ENCODE measurements around the gene PRRX2.

The PRRX2 gene

DNA sequence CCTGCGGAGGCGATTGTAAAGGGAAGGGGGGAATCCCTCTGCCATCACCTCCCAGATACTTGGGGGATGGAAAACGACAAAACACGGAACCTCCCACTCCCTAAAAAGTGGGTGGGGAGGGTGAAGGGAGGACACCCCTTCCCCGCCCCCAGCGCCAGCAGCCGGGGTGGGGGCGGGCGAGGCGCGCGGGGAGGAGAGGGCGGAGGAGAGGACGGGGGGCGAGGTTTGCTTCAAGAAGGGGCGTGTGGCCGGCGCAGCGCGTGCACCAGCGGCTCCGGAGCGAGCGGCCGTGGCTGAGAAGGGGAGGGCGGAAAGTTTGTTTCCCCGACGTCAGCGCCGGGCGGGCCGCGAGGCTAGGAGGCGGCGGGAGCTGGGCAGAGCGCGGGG, at the start of gene PRRX2:
PRRX2 (plus strand) TSS at position 259 of the 387 bp plus-strand sequence. CDS start 221 bp downstream, outside the sequence.
- TF ChIP-seq, protein P1, sequence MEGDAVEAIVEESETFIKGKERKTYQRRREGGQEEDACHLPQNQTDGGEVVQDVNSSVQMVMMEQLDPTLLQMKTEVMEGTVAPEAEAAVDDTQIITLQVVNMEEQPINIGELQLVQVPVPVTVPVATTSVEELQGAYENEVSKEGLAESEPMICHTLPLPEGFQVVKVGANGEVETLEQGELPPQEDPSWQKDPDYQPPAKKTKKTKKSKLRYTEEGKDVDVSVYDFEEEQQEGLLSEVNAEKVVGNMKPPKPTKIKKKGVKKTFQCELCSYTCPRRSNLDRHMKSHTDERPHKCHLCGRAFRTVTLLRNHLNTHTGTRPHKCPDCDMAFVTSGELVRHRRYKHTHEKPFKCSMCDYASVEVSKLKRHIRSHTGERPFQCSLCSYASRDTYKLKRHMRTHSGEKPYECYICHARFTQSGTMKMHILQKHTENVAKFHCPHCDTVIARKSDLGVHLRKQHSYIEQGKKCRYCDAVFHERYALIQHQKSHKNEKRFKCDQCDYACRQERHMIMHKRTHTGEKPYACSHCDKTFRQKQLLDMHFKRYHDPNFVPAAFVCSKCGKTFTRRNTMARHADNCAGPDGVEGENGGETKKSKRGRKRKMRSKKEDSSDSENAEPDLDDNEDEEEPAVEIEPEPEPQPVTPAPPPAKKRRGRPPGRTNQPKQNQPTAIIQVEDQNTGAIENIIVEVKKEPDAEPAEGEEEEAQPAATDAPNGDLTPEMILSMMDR (IDR thresholded peaks at IDR 0.05), result no peak
- peak within 1 kb of the TSS; percentile 81 for H3K4me3 ChIP-seq
- no peak for DNase-seq (ENCODE audit: low spot score)
- H3K27ac ChIP-seq, result peak within 1 kb of the TSS; percentile 35 to 78

DNA sequence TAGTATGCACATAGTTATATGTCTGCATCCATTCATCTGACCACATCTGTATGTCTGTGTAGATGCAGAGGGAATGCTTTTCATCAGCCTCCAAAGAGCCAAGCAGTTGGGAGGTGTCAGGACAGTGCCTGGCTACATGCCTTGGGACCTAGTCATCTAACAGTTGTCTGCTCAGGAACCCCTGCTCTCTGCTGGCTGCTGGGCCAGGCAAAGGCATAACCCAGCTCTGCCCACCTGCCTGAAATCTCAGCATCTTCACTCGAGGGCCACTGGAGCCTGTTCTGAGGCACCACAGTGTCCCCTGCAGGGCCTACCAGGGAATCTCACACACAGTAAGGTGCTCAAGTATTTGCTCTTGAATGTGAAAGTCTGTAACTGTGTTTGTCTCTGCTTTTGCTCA, 48.3 kb upstream of the PRRX2 start:
- no peak for DNase-seq (ENCODE audit: low spot score)
- H3K4me3 ChIP-seq, result no peak overlapping the region
- TF ChIP-seq, protein P1 (IDR thresholded peaks at IDR 0.05), result no peak
- no peak overlapping the region for H3K27ac ChIP-seq

DNA sequence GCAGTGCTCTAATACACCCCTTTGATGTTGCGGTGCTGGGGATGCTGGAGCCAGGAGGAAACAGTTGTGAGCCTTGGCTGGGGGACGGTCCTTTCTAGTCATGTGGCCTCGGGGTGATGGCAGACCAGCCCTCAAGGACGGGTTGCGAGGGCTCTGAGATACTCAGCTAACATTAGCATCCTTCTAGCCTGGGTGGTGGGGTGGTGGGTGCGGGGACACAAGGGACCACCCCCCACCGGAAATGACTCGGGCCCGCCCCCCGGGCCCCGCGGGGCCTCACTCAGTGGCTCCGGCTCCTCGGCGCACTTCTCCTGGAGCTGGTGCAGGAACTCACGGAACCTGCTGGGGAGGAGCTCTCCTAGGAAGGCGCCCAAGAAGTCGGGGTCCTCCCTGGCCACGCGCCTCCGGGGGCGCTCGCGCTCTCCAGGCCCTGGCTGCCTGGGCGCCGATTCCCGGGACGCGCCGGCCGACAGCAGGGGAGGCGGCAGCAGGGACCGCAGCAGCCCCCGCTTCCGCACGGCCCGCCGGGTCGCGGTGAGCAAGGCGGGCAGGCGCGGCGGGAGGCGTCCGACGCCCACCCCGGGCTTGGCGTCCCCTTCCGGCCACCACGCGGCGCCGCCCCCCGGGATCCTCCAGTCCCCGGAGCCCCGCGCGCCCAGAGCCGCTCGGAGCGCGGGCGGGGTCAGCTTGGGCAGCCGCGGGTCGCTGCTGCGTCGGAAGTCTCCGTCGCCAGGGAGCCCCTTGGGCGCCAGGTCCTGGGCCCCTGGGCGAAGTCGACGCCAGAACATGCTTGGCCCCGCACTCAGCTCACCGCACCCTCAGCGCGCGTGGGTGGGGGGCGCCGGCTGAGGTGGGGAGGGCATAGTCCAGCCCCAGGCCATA, 45.4 kb upstream of the PRRX2 start:
- TF ChIP-seq, protein P1 (IDR thresholded peaks at IDR 0.05), result no peak
- H3K4me3 ChIP-seq, result peak overlapping the region; percentile 89
- peak overlapping the region; percentile 26 to 57 for H3K27ac ChIP-seq
- DNase-seq (ENCODE audit: low spot score), result no peak

DNA sequence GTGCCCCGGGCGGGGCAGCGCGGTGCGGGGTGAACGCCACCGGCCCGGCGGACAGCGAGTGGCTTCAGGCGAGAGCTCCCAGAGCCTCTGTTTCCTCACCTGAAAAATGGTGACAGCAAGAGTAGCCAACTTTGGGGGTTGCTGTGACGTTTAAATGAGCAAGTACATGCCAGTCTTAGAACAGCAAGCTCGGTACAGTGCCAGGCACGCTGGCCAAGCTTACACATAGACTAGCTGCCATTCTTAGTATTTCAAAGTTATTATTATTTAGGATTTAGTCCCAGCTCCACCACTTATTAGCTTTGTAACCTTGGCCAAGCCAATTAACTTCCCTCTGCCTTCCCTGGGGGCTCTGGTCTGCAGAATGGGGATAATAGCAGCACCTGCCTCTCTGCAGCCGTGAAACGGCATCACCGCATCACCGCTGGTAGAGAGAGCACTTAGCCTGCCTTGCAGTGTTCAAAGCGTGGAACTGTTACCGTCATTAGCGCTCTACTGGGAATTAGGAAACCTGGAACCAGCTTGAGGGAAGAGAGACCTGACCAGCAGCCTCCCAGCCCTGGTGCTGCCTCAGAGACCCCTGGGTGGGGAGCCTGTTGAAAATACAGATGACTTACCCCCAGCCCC, 44.7 kb upstream of the PRRX2 start, which contains the start of gene C9orf50:
C9orf50 (minus strand) TSS at position 433 of the 627 bp plus-strand sequence. CDS start 527 bp downstream, outside the sequence.
- TF ChIP-seq, protein P1 (IDR thresholded peaks at IDR 0.05), result no peak
- peak within 1 kb of the TSS; percentile 89 for H3K4me3 ChIP-seq
- peak within 1 kb of the TSS; percentile 26 to 57 for H3K27ac ChIP-seq
- no peak for DNase-seq (ENCODE audit: low spot score)

DNA sequence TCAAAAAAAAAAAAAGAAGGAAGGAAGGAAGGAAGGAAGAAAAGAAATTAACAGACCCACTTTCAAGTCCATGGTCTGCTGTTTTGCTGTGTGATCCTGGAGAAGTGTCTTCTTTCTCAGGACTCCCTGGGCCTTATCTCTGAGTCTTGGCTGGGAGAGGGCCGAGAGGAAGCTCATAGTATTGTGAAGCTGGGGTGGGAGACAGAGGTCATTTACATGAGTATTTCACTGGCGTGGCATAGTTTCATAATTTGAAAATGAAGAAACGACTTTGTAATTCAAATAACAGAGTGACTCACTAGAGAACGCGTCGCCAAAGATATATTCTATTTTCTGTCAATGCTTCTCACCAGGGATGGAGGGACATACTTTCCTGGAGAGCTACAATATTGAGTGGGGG, 42.1 kb upstream of the PRRX2 start:
- H3K4me3 ChIP-seq, result no peak overlapping the region
- no peak for DNase-seq (ENCODE audit: low spot score)
- no peak overlapping the region for H3K27ac ChIP-seq
- TF ChIP-seq, protein P1 (IDR thresholded peaks at IDR 0.05), result no peak

DNA sequence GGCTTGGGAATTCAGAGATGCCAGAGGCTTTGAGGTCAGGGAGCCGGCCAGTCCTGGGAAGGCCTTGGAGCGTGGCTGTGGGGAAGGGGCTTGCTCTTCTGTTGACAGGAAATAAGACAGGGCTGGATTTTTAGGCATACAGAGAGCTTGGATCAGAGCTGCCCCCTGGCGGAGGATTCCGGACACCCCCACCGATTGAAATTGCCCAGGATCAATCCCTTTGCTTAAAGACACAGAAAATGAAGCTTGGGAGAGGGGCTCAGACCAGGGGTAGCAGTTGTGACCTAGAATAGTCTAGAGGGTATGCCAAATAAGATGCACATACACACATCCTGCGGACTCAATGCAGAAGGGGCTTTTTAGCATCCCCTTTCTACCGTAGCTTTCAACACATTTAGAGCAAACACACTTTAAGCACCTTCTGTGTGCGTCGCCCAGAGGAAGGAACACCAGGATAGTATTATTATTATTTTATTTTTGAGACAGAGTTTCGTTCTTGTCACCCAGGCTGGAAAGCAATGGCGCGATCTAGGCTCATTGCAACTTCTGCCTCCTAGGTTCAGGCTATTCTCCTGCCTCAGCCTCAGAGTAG, 41.2 kb upstream of the PRRX2 start:
- TF ChIP-seq, protein P1 (IDR thresholded peaks at IDR 0.05), result peak; percentile 40
- Histone ChIP-seq H3K4me3 (no peak overlapping the region), H3K27ac (no peak overlapping the region)
- DNase-seq (ENCODE audit: low spot score), result no peak

Data from coronary artery (tissue), 2 donors.